WTC11 (cell line): Measurements from ENCODE around the gene B4GALNT1. TPM values are rescaled to one million over a fixed set of nuclear protein-coding genes. Genes with fewer than 3 reads are reported as not detected.

Experiments
- ATAC-seq: fragments of 200-7000 bp; cut with Tn5 transposase; 2 replicates; pipeline ENCODE4 v1.10.0; 2021; ENCODE audit warnings: mild to moderate bottlenecking, moderate library complexity
- CTCF ChIA-PET: fragments of 300-600 bp; sonication (Branson Sonifier 250); formaldehyde crosslinking; loops from one replicate; lab custom pipeline; 2021; ENCODE audit warnings: antibody characterized with exemption; lab: Charles Lee
- POLR2A ChIA-PET: fragments of 350-600 bp; sonication (Branson Sonifier 250); formaldehyde crosslinking; loops from one replicate; lab custom pipeline; 2021; ENCODE audit warnings: antibody characterized with exemption; lab: Charles Lee
- DNase-seq: peaks from one replicate; pipeline ENCODE4 v3.0.0; 2021; ENCODE audit warnings: low spot score
- H3K27ac Mint-ChIP-seq: 2 replicates; pipeline ENCODE4 v1.8.0; 2021; ENCODE audit warnings: mixed read lengths
- H3K27me3 Mint-ChIP-seq: 2 replicates; pipeline ENCODE4 v1.8.0; 2021; ENCODE audit warnings: low read depth, mild to moderate bottlenecking, moderate library complexity, mixed read lengths
- H3K36me3 Mint-ChIP-seq: 2 replicates; pipeline ENCODE4 v1.8.0; 2021; ENCODE audit warnings: mixed read lengths
- H3K4me1 Mint-ChIP-seq: 2 replicates; pipeline ENCODE4 v1.8.0; 2022; ENCODE audit warnings: mixed read lengths
- H3K4me3 Mint-ChIP-seq: 2 replicates; pipeline ENCODE4 v1.8.0; 2021; ENCODE audit warnings: mild to moderate bottlenecking, moderate library complexity, mixed read lengths
- H3K9me3 Mint-ChIP-seq: 2 replicates; pipeline ENCODE4 v1.8.0; 2021; ENCODE audit warnings: mixed read lengths
- E2F5 ChIP-seq: sonication (generic); formaldehyde crosslinking; IDR thresholded peaks from 2 replicates; pipeline ENCODE4 v1.8.1; 2022; ENCODE audit warnings: mild to moderate bottlenecking, moderate library complexity, missing genetic modification reagents
- EMX1 ChIP-seq: fragments of 250-450 bp; sonication (Bioruptor Pico); IDR thresholded peaks from 2 replicates; pipeline ENCODE4 v1.8.0; 2021; ENCODE audit warnings: mild to moderate bottlenecking
- ERG ChIP-seq: fragments of 250-450 bp; sonication (Bioruptor Pico); IDR thresholded peaks from 2 replicates; pipeline ENCODE4 v1.8.0; 2021; ENCODE audit warnings: mild to moderate bottlenecking
- JAZF1 ChIP-seq: fragments of 250-450 bp; sonication (Bioruptor Pico); IDR thresholded peaks from 2 replicates; pipeline ENCODE4 v1.9.0; 2021; ENCODE audit warnings: moderate library complexity, mild to moderate bottlenecking, inconsistent platforms
- JUN ChIP-seq: sonication (generic); formaldehyde crosslinking; IDR thresholded peaks from 2 replicates; pipeline ENCODE4 v1.8.0; 2023; ENCODE audit warnings: mild to moderate bottlenecking, missing genetic modification reagents
- KAT7 ChIP-seq: sonication (generic); formaldehyde crosslinking; IDR thresholded peaks from 2 replicates; pipeline ENCODE4 v1.8.1; 2023; ENCODE audit warnings: missing genetic modification reagents, mild to moderate bottlenecking, borderline replicate concordance
- MAX ChIP-seq: sonication (generic); formaldehyde crosslinking; IDR thresholded peaks from 2 replicates; pipeline ENCODE4 v1.8.0; 2022; ENCODE audit warnings: mild to moderate bottlenecking, missing genetic modification reagents
- NFYB ChIP-seq: sonication (generic); formaldehyde crosslinking; conservative IDR thresholded peaks from 2 replicates; pipeline ENCODE4 v1.8.0; 2022; ENCODE audit warnings: low read depth, missing genetic modification reagents
- SMAD3 ChIP-seq: sonication (generic); formaldehyde crosslinking; IDR thresholded peaks from 2 replicates; pipeline ENCODE4 v1.8.0; 2022; ENCODE audit warnings: missing genetic modification reagents, mild to moderate bottlenecking, borderline replicate concordance
- SOX15 ChIP-seq: fragments of 250-450 bp; sonication (Bioruptor Pico); IDR thresholded peaks from 2 replicates; pipeline ENCODE4 v1.9.0; 2021; ENCODE audit warnings: mild to moderate bottlenecking
- TEAD1 ChIP-seq: sonication (generic); formaldehyde crosslinking; IDR thresholded peaks from 2 replicates; pipeline ENCODE4 v1.8.0; 2022; ENCODE audit warnings: mild to moderate bottlenecking, missing genetic modification reagents
- ZNF121 ChIP-seq: sonication (generic); formaldehyde crosslinking; IDR thresholded peaks from 2 replicates; pipeline ENCODE4 v1.8.0; 2023; ENCODE audit warnings: missing genetic modification reagents
- ZNF138 ChIP-seq: sonication (generic); formaldehyde crosslinking; conservative IDR thresholded peaks from 2 replicates; pipeline ENCODE4 v1.8.1; 2022; ENCODE audit warnings: mild to moderate bottlenecking, moderate library complexity, missing genetic modification reagents
- total RNA-seq: library from RNA; stranded (reverse); gene quantifications from 3 replicates; pipeline ENCODE4 v1.2.3, GENCODE V29; 2021
- TF ChIP-seq, protein P1 (sequence below): sonication (generic); formaldehyde crosslinking; conservative IDR thresholded peaks from 2 replicates; pipeline ENCODE4 v1.8.1; 2023; ENCODE audit warnings: mild to moderate bottlenecking, low read depth, missing genetic modification reagents, moderate library complexity
- TF ChIP-seq, protein P2 (sequence below): sonication (generic); formaldehyde crosslinking; IDR thresholded peaks from 2 replicates; pipeline ENCODE4 v1.8.0; 2023; ENCODE audit warnings: missing genetic modification reagents, mild to moderate bottlenecking, borderline replicate concordance
- TF ChIP-seq, protein P3 (sequence below): sonication (generic); formaldehyde crosslinking; IDR thresholded peaks from 2 replicates; pipeline ENCODE4 v1.8.1; 2023; ENCODE audit warnings: mild to moderate bottlenecking, missing genetic modification reagents, moderate library complexity
- TF ChIP-seq, protein P4 (sequence below): fragments of 250-450 bp; sonication (Bioruptor Pico); IDR thresholded peaks from 2 replicates; pipeline ENCODE4 v1.9.0; 2021; ENCODE audit warnings: mild to moderate bottlenecking

The B4GALNT1 gene
- total RNA-seq, 1 experiment from 2014 or later = 1.2 TPM

- TF ChIP-seq, protein P1, sequence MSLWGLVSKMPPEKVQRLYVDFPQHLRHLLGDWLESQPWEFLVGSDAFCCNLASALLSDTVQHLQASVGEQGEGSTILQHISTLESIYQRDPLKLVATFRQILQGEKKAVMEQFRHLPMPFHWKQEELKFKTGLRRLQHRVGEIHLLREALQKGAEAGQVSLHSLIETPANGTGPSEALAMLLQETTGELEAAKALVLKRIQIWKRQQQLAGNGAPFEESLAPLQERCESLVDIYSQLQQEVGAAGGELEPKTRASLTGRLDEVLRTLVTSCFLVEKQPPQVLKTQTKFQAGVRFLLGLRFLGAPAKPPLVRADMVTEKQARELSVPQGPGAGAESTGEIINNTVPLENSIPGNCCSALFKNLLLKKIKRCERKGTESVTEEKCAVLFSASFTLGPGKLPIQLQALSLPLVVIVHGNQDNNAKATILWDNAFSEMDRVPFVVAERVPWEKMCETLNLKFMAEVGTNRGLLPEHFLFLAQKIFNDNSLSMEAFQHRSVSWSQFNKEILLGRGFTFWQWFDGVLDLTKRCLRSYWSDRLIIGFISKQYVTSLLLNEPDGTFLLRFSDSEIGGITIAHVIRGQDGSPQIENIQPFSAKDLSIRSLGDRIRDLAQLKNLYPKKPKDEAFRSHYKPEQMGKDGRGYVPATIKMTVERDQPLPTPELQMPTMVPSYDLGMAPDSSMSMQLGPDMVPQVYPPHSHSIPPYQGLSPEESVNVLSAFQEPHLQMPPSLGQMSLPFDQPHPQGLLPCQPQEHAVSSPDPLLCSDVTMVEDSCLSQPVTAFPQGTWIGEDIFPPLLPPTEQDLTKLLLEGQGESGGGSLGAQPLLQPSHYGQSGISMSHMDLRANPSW (CRISPR knock-in tag) = no peak
- TF ChIP-seq, all 79 proteins: peak for 2
Observed at GRCh38 chr12:57621497-57622292, 11.3 kb downstream of the B4GALNT1 start (continued).

- no peak overlapping the region for H3K27ac Mint-ChIP-seq
- no peak for DNase-seq
- TF ChIP-seq, protein P2, sequence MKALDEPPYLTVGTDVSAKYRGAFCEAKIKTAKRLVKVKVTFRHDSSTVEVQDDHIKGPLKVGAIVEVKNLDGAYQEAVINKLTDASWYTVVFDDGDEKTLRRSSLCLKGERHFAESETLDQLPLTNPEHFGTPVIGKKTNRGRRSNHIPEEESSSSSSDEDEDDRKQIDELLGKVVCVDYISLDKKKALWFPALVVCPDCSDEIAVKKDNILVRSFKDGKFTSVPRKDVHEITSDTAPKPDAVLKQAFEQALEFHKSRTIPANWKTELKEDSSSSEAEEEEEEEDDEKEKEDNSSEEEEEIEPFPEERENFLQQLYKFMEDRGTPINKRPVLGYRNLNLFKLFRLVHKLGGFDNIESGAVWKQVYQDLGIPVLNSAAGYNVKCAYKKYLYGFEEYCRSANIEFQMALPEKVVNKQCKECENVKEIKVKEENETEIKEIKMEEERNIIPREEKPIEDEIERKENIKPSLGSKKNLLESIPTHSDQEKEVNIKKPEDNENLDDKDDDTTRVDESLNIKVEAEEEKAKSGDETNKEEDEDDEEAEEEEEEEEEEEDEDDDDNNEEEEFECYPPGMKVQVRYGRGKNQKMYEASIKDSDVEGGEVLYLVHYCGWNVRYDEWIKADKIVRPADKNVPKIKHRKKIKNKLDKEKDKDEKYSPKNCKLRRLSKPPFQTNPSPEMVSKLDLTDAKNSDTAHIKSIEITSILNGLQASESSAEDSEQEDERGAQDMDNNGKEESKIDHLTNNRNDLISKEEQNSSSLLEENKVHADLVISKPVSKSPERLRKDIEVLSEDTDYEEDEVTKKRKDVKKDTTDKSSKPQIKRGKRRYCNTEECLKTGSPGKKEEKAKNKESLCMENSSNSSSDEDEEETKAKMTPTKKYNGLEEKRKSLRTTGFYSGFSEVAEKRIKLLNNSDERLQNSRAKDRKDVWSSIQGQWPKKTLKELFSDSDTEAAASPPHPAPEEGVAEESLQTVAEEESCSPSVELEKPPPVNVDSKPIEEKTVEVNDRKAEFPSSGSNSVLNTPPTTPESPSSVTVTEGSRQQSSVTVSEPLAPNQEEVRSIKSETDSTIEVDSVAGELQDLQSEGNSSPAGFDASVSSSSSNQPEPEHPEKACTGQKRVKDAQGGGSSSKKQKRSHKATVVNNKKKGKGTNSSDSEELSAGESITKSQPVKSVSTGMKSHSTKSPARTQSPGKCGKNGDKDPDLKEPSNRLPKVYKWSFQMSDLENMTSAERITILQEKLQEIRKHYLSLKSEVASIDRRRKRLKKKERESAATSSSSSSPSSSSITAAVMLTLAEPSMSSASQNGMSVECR (CRISPR knock-in tag) = no peak
- TF ChIP-seq E2F5 (CRISPR knock-in tag) (peak; percentile 15; the same call in 1 of the 2 replicates), ERG (CRISPR knock-in tag) (no peak), SOX15 (CRISPR knock-in tag) (no peak), ZNF138 (CRISPR knock-in tag) (no peak), NFYB (CRISPR knock-in tag) (no peak), MAX (CRISPR knock-in tag) (0 out of 2 replicates have a peak, but pooled peaks have one; percentile 21), SMAD3 (no peak), JUN (CRISPR knock-in tag) (no peak), EMX1 (CRISPR knock-in tag) (no peak), KAT7 (CRISPR knock-in tag) (no peak), JAZF1 (CRISPR knock-in tag) (no peak), ZNF121 (CRISPR knock-in tag) (no peak), TEAD1 (CRISPR knock-in tag) (no peak)
- TF ChIP-seq, protein P3, sequence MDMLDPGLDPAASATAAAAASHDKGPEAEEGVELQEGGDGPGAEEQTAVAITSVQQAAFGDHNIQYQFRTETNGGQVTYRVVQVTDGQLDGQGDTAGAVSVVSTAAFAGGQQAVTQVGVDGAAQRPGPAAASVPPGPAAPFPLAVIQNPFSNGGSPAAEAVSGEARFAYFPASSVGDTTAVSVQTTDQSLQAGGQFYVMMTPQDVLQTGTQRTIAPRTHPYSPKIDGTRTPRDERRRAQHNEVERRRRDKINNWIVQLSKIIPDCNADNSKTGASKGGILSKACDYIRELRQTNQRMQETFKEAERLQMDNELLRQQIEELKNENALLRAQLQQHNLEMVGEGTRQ (CRISPR knock-in tag) = 0 out of 2 replicates have a peak, but pooled peaks have one; percentile 10
- TF ChIP-seq, protein P4, sequence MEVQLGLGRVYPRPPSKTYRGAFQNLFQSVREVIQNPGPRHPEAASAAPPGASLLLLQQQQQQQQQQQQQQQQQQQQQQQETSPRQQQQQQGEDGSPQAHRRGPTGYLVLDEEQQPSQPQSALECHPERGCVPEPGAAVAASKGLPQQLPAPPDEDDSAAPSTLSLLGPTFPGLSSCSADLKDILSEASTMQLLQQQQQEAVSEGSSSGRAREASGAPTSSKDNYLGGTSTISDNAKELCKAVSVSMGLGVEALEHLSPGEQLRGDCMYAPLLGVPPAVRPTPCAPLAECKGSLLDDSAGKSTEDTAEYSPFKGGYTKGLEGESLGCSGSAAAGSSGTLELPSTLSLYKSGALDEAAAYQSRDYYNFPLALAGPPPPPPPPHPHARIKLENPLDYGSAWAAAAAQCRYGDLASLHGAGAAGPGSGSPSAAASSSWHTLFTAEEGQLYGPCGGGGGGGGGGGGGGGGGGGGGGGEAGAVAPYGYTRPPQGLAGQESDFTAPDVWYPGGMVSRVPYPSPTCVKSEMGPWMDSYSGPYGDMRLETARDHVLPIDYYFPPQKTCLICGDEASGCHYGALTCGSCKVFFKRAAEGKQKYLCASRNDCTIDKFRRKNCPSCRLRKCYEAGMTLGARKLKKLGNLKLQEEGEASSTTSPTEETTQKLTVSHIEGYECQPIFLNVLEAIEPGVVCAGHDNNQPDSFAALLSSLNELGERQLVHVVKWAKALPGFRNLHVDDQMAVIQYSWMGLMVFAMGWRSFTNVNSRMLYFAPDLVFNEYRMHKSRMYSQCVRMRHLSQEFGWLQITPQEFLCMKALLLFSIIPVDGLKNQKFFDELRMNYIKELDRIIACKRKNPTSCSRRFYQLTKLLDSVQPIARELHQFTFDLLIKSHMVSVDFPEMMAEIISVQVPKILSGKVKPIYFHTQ (CRISPR knock-in tag) = no peak
- TF ChIP-seq, all 79 proteins: peak for 3
- peak overlapping the region; percentile 78 for H3K4me3 Mint-ChIP-seq
- CTCF ChIA-PET = interaction anchor here (0.7 to 3.6 kb wide), 12 partner anchors 10 to 136 kb away, joined by 5 to 74 read pairs (median 16); partner anchors contain the start of genes ARHGEF25, B4GALNT1 and PIP4K2C
- peaks cover 24% of the 10 kb centered on the region for H3K4me1 Mint-ChIP-seq
- H3K27me3 Mint-ChIP-seq = peaks cover 100% of the 10 kb centered on the region
- POLR2A ChIA-PET = interaction anchor here (1.0 to 2.3 kb wide), 2 partner anchors 10 to 29 kb away, joined by 3 to 11 read pairs; partner anchors contain the start of gene ARHGEF25
- H3K36me3 Mint-ChIP-seq = peaks cover 2% of the 10 kb centered on the region; the same call in 1 of the 2 replicates
- peak; percentile 13 for ATAC-seq
- no peaks in the 10 kb centered on the region for H3K9me3 Mint-ChIP-seq
Observed at GRCh38 chr12:57620936-57621496, 12.0 kb downstream of the B4GALNT1 start.
